NT2/D1 (cell line): ENCODE results near the gene PLCB4.

ENCODE experiments used
- YY1 ChIP-seq: IDR thresholded peaks from 2 replicates; pipeline ENCODE4 v1.6.1; 2011; ENCODE audit not compliant: insufficient read length, insufficient read depth
- ZNF274 ChIP-seq: IDR thresholded peaks from 2 replicates; pipeline ENCODE4 v1.6.1; 2011; ENCODE audit warnings: mild to moderate bottlenecking, low read depth, low read length

DNA sequence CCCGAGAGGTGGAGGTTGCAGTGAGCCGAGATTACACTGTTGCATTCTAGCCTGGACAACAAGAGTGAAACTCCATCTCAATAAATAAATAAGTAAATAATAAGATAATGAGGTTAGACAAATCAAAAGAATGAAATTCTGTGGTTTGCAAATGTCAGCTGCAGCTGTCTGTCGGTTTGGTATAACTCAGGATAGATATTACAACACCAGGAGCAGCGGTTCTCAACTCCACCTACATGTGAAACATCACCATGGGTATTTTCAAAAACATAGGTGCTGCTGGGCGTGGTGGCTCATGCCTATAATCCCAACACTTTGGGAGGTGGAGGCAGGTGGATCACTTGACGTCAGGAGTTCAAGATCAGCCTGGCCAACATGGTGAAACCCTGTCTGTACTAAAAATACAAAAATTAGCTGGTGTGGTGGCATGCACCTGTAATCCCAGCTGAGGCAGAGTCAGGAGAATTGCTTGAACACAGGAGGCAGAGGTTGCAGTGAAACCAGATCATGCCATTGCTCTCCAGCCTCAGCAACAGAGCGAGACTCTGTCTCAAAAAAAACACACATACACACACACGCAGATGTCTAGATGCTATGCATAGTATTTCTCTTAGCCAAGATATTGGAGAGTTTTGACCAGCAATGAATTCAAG is 319.4 kb downstream of the PLCB4 start:
- no peak for TF ChIP-seq ZNF274
- TF ChIP-seq YY1, result no peak
